Stimulated activated CD8-positive, alpha-beta memory T cell treated with anti-CD3 and anti-CD28 coated beads, Interleukin-7, amount 100 ng/mL, for 48 hours (primary cell): ENCODE data around the gene GRAMD2B.
"Not testable (repeated sequence)": the region's sequence is repeated elsewhere in the genome, so short reads cannot be mapped to it uniquely, and the experiment has no call there.

ENCODE experiments used
- DNase-seq, 2 donors: peaks; one replicate each; pipeline ENCODE4 v3.0.0-alpha.2; 2020; ENCODE audit warnings: low read depth in 1 of 2; ENCODE audit errors: extremely low read depth in 1 of 2

GRAMD2B gene

DNA sequence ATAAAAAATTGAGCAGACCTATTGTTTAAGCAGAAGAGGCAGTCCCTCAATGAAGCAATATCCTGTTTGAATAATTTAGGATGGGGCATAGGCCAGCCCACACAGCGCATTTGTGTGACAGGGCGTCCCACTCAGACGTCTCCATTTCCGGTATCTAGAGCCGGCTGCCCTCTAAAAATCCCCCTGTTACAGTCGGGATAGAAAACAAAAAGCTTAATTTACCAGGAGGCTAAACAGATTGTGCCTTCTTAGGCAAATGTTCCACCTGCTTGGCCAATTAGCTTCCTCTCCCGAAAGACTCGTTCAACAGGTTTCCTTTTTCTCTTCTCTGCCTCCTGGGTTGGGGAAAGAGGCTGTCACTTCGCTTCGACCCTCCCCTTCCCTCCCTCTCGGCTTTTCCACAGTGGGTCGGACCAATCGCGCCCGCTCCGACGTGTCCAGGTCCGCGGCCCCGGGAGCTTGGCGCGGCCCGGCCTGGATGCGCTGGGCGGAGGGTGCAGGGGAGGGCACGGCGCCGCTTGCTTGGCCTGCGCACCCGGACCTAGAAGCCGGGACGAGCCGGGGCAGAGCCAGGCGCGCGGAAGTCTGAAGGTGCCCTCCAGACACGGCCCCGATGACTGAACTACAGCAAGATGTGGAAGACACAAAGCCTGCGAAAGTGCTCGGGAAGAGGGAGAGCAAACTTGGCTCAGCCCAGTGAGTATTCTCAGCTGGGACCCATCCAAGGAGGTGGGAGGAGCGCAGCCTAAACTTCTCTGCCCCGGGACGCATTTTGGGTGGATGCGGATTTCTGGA lies at the start of gene GRAMD2B:
Gene GRAMD2B, plus strand, starts transcription at position 416 of the 795 bp plus-strand sequence. Its CDS starts 198 bp downstream, at position 614.
- peak; percentile 39 to 57 for DNase-seq

- DNase-seq: no peak
These were observed 49.1 kb upstream of the GRAMD2B start for GRCh38 chr5:126374109-126374416.

- no peak for DNase-seq
These were observed 46.8 kb upstream of the GRAMD2B start for GRCh38 chr5:126376443-126376842.

DNA sequence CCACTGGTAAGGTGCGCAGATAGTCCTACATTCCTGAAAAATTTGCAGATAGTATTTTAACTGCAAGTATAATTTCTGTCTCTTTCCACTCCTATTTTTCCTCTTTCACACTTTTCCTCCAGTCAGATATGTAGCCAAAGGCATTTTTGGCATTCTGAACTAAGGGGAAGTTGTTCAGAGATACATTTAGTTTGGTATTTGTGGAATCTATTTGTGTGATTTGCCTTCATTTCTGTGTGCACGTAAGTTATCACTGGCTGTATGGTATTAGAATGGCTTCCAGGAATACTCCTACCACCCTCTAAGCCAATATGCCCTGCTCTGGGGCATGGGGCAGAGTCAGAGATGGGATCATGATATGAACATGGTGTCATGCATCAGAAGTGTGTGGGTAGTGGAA lies 45.8 kb upstream of the GRAMD2B start:
- DNase-seq: no peak

GRCh38 chr5:126380316-126380715 lies 42.9 kb upstream of the GRAMD2B start:
- not testable (repeated sequence) for DNase-seq

DNA sequence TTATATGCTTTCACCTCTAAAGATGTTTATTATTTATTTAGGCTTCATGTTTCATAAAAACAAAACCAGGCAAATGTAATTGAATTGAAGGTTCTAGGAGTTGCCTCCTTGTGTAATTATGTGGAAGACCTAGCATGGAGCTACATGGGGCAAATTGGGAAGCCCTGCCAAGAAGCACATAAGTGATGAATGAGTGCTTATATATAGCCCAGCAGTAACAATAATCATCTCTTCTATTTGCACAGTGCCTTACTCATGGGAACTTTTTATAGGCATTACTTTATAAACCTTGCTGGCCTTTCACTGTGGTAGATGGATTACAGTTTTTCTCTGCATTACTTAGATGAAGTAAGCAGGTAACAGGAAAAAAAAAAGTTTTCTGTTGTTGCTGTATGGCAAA lies 40.0 kb upstream of the GRAMD2B start:
- DNase-seq: no peak

- no peak for DNase-seq
These were observed 39.4 kb upstream of the GRAMD2B start for GRCh38 chr5:126383776-126384175.

- DNase-seq: no peak
These were observed 38.2 kb upstream of the GRAMD2B start for GRCh38 chr5:126384985-126385384.

DNA sequence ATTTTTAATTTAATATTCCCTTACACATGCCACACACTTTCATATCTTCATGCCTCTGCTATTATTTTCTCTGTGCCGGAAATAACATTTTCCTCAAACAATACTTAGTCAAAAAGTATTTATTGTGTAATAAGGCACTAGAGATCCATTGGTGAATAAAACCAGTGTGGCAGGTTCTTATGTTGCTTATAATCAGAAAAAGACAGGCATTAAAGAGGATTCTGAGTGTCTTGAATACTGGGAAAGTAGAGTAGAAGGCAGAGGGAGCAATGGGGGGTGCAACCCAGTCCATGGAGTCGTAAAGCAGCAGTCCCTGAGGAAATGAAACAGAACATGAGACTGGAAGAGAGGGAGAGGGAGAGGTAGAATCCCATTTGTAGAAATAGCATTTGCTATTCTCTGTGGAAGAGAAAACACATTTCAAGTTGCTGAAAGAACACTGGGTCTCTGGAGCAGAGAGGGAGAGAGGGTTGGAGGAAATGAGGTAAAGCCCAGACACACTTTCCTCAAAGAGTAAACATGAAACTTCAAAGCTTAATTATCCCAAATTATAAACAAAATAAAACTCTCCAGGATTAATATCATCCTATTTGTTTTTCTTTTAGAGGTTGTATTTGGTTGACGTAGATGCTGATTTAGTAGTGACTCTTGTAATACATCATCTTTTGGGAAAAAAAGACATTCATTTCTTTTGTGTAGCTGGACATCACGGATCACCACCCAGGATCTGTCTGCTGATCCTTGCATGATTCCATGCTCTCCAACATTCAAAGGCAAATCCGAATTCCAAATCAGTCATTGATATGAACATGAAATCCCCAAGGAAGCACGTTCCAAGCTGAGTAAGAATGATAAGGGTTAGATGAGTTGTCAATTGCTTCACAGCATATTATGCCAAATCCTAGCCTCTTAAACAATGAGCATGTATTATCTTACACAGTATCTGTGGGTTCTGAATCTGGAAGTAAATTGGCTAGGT lies 37.4 kb upstream of the GRAMD2B start:
- DNase-seq: no peak

GRCh38 chr5:126389179-126389578 lies 34.0 kb upstream of the GRAMD2B start:
- DNase-seq: no peak

DNA sequence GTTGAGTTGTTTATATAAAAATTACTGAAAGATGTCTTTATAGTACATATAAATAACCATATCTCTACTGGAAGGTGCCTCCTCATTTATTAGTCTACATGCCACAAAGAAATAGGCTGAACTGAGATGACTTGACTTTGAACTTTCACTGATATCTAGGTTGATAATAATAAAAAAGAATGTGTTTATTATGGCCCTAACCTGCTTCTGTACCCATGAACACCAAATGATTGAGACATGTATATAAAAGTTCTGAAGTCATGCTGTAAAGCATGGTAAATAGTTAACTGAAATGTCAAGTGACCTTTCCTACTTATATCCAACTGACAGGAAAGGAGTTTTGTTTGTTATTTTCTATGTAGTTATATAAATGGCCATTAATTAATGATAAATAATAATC lies 33.2 kb upstream of the GRAMD2B start:
- no peak for DNase-seq

GRCh38 chr5:126391386-126391785 lies 31.8 kb upstream of the GRAMD2B start:
- no peak for DNase-seq

GRCh38 chr5:126394211-126394788 lies 28.9 kb upstream of the GRAMD2B start:
- DNase-seq: no peak

DNA sequence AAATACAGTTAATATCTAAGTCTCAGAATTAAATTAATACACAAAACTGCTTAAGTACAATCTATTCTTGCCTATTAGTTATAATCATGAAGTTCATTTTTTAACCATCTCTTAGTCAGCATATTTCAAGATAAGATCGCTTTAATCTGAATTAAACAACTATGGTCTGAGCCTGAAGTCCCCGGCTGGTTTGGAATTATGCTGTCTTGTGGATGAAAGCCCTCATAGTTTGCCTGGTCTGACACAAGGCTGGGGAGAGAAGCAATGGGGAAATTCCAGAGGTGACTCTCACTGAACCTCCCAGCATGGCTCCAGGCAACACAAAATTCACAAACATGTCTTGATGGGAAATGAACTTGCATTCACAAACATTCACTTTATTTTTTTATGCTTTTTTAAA lies 28.0 kb upstream of the GRAMD2B start:
- DNase-seq: no peak

DNA sequence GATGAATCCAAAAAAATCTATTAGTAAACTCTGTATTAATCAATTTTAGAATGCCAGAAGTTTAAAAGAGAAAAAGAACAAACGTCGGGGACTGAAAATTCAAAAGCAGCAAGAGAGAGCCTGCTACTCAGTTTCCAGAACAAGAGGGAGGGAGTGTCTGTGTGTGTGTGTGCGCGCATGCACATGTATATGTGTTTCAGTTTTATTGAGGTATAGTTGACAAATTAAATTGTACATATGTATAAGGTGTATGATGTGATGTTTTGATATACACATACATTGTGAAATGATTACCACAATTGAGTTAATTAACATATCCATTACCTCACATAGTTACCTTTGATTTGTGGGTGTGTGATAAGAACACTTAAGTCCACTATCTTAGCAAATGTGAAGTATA lies 27.6 kb upstream of the GRAMD2B start:
- DNase-seq: no peak

DNA sequence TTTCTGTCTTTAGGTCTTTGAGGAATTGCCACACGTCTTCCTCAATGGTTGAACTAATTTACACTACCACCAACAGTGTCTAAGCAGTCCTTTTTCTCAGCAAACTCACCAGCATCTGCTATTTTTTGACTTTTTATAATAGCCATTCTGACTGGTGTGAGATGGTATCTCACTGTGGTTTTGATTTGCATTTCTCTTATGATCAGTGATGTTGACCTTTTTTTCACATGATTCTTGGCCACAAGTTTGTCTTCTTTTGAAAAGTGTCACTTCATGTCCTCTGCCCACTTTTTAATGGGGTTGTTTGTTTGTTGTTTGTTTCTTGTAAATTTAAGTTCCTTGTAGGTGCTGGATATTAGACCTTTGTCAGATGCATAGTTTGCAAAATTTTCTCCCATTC lies 26.5 kb upstream of the GRAMD2B start:
- not testable (repeated sequence) for DNase-seq

- DNase-seq: no peak
These were observed 24.4 kb upstream of the GRAMD2B start for GRCh38 chr5:126398791-126399190.

DNA sequence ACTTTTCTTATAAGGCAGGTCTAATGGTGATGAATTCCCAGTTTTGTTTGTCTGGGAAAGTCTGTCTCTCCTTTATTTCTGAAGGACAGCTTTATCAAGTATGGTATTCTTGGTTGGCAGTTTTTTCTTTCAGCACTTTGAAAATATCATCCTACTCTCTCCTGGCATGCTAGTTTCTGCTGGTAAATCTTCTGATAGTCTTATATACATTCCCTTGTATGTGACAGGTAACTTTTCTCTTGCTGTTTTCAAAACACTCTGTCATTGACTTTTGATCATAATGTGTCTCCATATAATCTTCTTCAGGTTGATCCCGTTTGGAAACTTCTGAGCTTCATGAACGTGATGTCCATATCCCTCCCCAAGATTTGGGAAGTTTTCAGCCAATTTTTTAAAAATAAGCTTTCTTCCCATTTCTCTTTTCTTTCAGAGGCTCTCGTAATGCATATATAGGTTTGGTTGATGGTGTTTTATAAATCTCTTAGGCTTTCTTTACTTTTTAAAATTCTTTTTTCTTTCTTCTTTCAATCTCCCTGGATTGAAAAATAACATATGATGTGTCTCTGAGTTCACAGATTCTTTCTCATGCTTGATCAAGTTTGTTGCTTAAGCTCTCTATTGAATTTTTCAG lies 22.5 kb upstream of the GRAMD2B start:
- DNase-seq: no peak

DNA sequence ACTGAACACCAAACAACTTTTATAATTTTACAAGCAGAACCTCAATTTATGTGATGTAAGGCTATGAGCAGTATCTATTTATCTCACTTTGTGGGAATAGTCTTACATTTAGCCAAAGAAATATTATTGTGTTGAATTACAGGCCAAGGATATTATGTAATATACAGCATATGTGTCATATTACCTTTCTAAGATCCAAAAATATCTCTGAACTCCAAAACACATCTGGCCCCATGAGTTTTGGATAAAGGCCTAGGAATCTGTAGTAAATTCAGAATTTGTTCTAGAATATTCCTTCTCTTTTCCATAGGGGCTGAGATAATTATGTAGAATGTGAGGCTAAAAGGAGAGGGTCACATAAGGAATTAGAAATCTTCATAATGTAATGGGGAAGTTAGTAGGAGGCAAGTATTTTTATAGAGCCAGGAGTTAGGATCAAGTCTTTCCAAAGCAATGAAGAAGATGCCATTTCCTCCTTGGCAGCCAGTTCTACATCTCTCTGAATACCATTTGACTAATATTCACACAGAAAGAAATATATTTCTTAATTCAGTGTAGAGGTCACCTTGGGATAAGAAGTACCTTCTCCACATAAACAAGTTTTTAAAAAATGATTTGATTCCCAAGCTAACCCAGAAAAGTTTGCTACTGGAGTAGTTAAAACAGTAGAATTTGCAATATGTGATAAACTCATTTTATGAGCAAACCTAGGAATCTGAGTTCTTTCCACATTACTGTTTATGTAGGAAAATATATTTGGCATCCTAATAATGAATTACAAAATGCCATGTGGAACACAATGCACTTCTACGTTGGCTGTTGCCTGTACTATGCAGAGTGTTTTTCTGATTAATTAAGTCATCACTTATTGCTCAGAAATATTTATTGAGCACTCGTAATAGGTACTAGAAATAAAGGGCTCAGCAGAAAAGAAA lies 20.3 kb upstream of the GRAMD2B start:
- DNase-seq: no peak

DNA sequence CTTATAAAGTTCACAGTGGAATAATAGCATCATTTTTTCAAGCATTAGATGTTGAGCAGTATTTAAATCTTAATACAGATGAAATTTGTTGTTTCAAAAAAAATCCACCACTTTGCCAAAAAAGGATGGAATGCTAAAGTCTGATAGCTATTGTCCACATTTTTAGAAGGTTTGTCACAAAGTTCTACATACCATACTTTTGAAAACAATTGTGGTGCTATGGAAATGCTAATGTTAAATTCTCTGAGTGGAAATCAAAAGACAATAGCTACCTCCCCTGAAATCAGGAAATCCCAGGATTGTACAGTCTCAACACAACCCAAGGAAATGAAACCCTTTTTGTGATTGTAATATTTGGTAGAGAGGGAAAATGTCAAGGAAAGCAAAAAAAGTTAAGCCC lies 19.3 kb upstream of the GRAMD2B start:
- no peak for DNase-seq
